HCT116 (cell line): Measurements from ENCODE around the gene MYH14. TPM values are rescaled to one million over a fixed set of nuclear protein-coding genes. Genes with fewer than 3 reads are reported as not detected.

ENCODE experiments used
- ATAC-seq: fragments of 200-7000 bp; cut with Tn5 transposase; 2 replicates; pipeline ENCODE4 v1.9.1; 2020; ENCODE audit warnings: mild to moderate bottlenecking, moderate library complexity
- BruUV-seq: library from RNA; stranded (reverse); fragments of 400-500 nt; replicated peaks from 2 replicates; lab custom pipeline; 2021; lab: Mats Ljungman, UMichigan
- CTCF ChIA-PET: fragments of 300-600 bp; sonication (Branson Sonifier 250); formaldehyde crosslinking; loops from one replicate; lab custom pipeline; 2021; ENCODE audit warnings: antibody characterized with exemption; lab: Charles Lee
- POLR2A ChIA-PET: fragments of 300-600, 350-600 bp; sonication (Branson Sonifier 250); formaldehyde crosslinking; loops from one replicate; lab custom pipeline; 2021; ENCODE audit warnings: antibody characterized with exemption; lab: Charles Lee
- RAD21 ChIA-PET, 2 experiments: fragments of 300-600 bp; sonication (Branson Sonifier 250); formaldehyde crosslinking; loops; one replicate each; lab custom pipeline; 2023; ENCODE audit warnings: low total read pairs in 2 of 2; ENCODE audit not compliant: uncharacterized antibody in 2 of 2, unreplicated experiment in 2 of 2, low non-redundant PET in 1 of 2; lab: Charles Lee
- DNase-seq: peaks from one replicate; pipeline ENCODE4 v3.0.0-alpha.2; 2010; ENCODE audit warnings: low read depth, low spot score
- H2AFZ ChIP-seq: fragments of 200-600 bp; shearing (Covaris generic), sonication (generic); 2 replicates; pipeline ENCODE4 v1.6.1; 2017; ENCODE audit warnings: low read depth, mixed run types, mixed read lengths, antibody characterized with exemption, low read length; ENCODE audit not compliant: poor library complexity, severe bottlenecking
- H3K27ac ChIP-seq: 2 replicates; pipeline ENCODE4 v1.5.1; 2012; ENCODE audit warnings: low read depth, low read length
- H3K27me3 ChIP-seq: fragments of 200-600 bp; sonication (generic); 2 replicates; pipeline ENCODE4 v1.6.1; 2016; ENCODE audit warnings: mixed run types, low read length, mixed read lengths; ENCODE audit not compliant: insufficient read depth
- H3K36me3 ChIP-seq, 2 experiments: fragments of 200-500 bp in 1 of 2; fragments of 200-600 bp in 1 of 2; sonication (Bioruptor generic) in 1 of 2; sonication (generic) in 1 of 2; 2 replicates each; pipeline versions ENCODE4 v1.5.1 to v1.6.1; 2014 to 2016; ENCODE audit warnings: low read length in 2 of 2, inconsistent platforms in 1 of 2, mixed read lengths in 1 of 2, mixed run types in 1 of 2; ENCODE audit not compliant: insufficient read depth in 2 of 2, control insufficient read depth in 1 of 2
- H3K4me1 ChIP-seq, 2 experiments: fragments of 200-600 bp in 1 of 2; sonication (generic) in 1 of 2; 2 replicates each; pipeline versions ENCODE4 v1.5.1 to v1.6.1; 2012 to 2017; ENCODE audit warnings: low read length in 2 of 2, inconsistent platforms in 1 of 2, mild to moderate bottlenecking in 1 of 2, mixed read lengths in 1 of 2, mixed run types in 1 of 2, moderate library complexity in 1 of 2; ENCODE audit not compliant: insufficient read depth in 2 of 2, control insufficient read depth in 1 of 2
- H3K4me2 ChIP-seq: fragments of 200-600 bp; sonication (generic); 2 replicates; pipeline ENCODE4 v1.6.1; 2017; ENCODE audit warnings: mixed run types, low read length, mixed read lengths
- H3K4me3 ChIP-seq, 2 experiments: fragments of 200-600 bp in 1 of 2; sonication (generic) in 1 of 2; replicated peaks in 1 of 2; 2 replicates each; pipeline ENCODE4 v1.5.1; 2011 to 2016; ENCODE audit warnings: low read length in 2 of 2, control low read depth in 1 of 2, low read depth in 1 of 2, mild to moderate bottlenecking in 1 of 2, mixed read lengths in 1 of 2, mixed run types in 1 of 2
- H3K79me2 ChIP-seq: fragments of 200-600 bp; sonication (generic); 2 replicates; pipeline ENCODE4 v1.6.1; 2017; ENCODE audit warnings: mild to moderate bottlenecking, mixed run types, low read length, moderate library complexity, mixed read lengths; ENCODE audit not compliant: insufficient read depth
- H3K9ac ChIP-seq: fragments of 200-600 bp; sonication (generic); 2 replicates; pipeline ENCODE4 v1.6.1; 2016; ENCODE audit warnings: low read length, mixed read lengths
- H3K9me2 ChIP-seq: fragments of 200-600 bp; sonication (generic), shearing (Covaris generic); 2 replicates; pipeline ENCODE4 v1.6.1; 2017; ENCODE audit warnings: mixed run types, mild to moderate bottlenecking, moderate library complexity; ENCODE audit not compliant: insufficient read depth
- H3K9me3 ChIP-seq, 2 experiments: fragments of 200-500 bp in 1 of 2; fragments of 200-600 bp in 1 of 2; sonication (Bioruptor generic) in 1 of 2; sonication (generic) in 1 of 2; 2 replicates each; pipeline ENCODE4 v1.6.1; 2014 to 2017; ENCODE audit warnings: low read length in 2 of 2, mixed read lengths in 2 of 2, inconsistent platforms in 1 of 2, low read depth in 1 of 2, mild to moderate bottlenecking in 1 of 2, mixed run types in 1 of 2, moderate library complexity in 1 of 2; ENCODE audit not compliant: control insufficient read depth in 1 of 2, insufficient read depth in 1 of 2
- H4K20me1 ChIP-seq: fragments of 200-600 bp; sonication (generic), shearing (Covaris generic); 2 replicates; pipeline ENCODE4 v1.6.1; 2017; ENCODE audit warnings: mixed run types, mild to moderate bottlenecking, moderate library complexity; ENCODE audit not compliant: insufficient read depth
- EZH2 ChIP-seq: fragments of 200-600 bp; sonication (generic); IDR thresholded peaks from 2 replicates; pipeline ENCODE4 v1.6.1; 2017; ENCODE audit warnings: antibody characterized with exemption, mixed run types
- FOSL1 ChIP-seq: IDR thresholded peaks from 2 replicates; pipeline ENCODE4 v1.6.1; 2012; ENCODE audit warnings: low read depth
- JUND ChIP-seq: IDR thresholded peaks from 2 replicates; pipeline ENCODE4 v1.6.1; 2012
- REST ChIP-seq: IDR thresholded peaks from 2 replicates; pipeline ENCODE4 v1.6.1; 2012; ENCODE audit warnings: low read depth
- SRF ChIP-seq: IDR thresholded peaks from 2 replicates; pipeline ENCODE4 v1.6.1; 2012; ENCODE audit warnings: low read depth
- TCF7L2 ChIP-seq: IDR thresholded peaks from 2 replicates; pipeline ENCODE4 v1.7.0; 2011; ENCODE audit warnings: borderline replicate concordance, inconsistent platforms; ENCODE audit not compliant: insufficient read depth, insufficient read length; ENCODE audit errors: extremely low read depth
- ZFX ChIP-seq: fragments of 450-650 bp; IDR thresholded peaks from 2 replicates; pipeline ENCODE4 v1.6.1; 2017
- intact Hi-C: fragments of 100-400 bp; cut with micrococcal nuclease; formaldehyde crosslinking; loops from 2 replicates; pipeline ENCODE4 v1.10.0; 2022
- total RNA-seq: library from RNA; stranded (reverse); gene quantifications from one replicate; pipeline ENCODE4 v1.2.1, GENCODE V29; 2021; ENCODE audit not compliant: unreplicated experiment
- TF ChIP-seq, protein P1 (sequence below): IDR thresholded peaks from 2 replicates; pipeline ENCODE4 v1.6.1; 2011; ENCODE audit warnings: mild to moderate bottlenecking, low read length, moderate library complexity; ENCODE audit not compliant: insufficient replicate concordance; ENCODE audit errors: extremely low read depth

The MYH14 gene
- total RNA-seq, 1 experiment from 2014 or later = 60.1 TPM

DNA sequence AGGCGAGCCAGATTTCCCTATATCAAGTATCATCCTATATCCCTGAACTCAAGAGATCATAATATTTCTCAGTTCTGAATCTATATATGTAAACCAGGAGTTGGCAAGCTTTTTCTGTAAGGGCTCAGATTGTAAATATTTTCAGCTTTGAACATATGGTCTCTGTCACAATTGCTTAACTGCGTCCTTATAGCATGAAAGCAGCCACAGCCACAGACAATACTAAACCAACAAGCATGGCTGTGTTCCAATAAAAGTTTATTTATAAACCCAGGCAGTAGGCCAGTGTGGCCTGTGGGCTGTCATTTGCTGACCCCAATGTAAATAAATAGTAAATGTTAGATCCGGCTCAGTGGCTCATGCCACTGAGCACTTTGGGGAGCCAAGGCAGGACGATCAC, 12.2 kb upstream of the MYH14 start (continued):
- TF ChIP-seq, protein P1, sequence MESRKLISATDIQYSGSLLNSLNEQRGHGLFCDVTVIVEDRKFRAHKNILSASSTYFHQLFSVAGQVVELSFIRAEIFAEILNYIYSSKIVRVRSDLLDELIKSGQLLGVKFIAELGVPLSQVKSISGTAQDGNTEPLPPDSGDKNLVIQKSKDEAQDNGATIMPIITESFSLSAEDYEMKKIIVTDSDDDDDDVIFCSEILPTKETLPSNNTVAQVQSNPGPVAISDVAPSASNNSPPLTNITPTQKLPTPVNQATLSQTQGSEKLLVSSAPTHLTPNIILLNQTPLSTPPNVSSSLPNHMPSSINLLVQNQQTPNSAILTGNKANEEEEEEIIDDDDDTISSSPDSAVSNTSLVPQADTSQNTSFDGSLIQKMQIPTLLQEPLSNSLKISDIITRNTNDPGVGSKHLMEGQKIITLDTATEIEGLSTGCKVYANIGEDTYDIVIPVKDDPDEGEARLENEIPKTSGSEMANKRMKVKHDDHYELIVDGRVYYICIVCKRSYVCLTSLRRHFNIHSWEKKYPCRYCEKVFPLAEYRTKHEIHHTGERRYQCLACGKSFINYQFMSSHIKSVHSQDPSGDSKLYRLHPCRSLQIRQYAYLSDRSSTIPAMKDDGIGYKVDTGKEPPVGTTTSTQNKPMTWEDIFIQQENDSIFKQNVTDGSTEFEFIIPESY = no peak
- TF ChIP-seq FOSL1 = no peak

- ATAC-seq = no peak
- no peaks in the 10 kb centered on the region for H3K36me3 ChIP-seq
- no peaks in the 10 kb centered on the region for H3K9me3 ChIP-seq
- intact Hi-C loops = no loop called here
- no peak overlapping the region for H3K4me3 ChIP-seq
- TF ChIP-seq SRF = no peak
- TF ChIP-seq EZH2 = no peak
- no peak for TF ChIP-seq JUND
- TF ChIP-seq TCF7L2 = no peak
- peak; percentile 44 for TF ChIP-seq REST
- TF ChIP-seq ZFX = no peak
- peaks cover 14% of the 10 kb centered on the region; the same call in 1 of the 2 replicates for H3K27me3 ChIP-seq
- H3K9me2 ChIP-seq = no peaks in the 10 kb centered on the region
- POLR2A ChIA-PET = interaction anchor here (0.6 kb wide), 2 partner anchors 42 to 136 kb away, joined by 3 read pairs; partner anchors contain the start of gene KCNC3
- CTCF ChIA-PET = no interaction called here
- no peak overlapping the region for H3K27ac ChIP-seq
- DNase-seq = no peak
- H3K79me2 ChIP-seq = no peaks in the 10 kb centered on the region
- no peak overlapping the region for H3K4me2 ChIP-seq
- RAD21 ChIA-PET = no interaction called here
- no peak overlapping the region for H3K9ac ChIP-seq
- no peak overlapping the region for H2AFZ ChIP-seq
- no TSS peak for BruUV-seq
- 0 out of 4 replicates have a peak, but pooled peaks cover 0 to 3% of the 10 kb centered on the region in 2 experiments for H3K4me1 ChIP-seq
- H4K20me1 ChIP-seq = no peaks in the 10 kb centered on the region
These were observed 10.8 kb upstream of the MYH14 start for GRCh38 chr19:50192463-50193211.
